NCI-H345 treated with DMSO at 0.1 percent for 48 hours (cell line): ENCODE data around the gene HILPDA.
"Not testable (repeated sequence)": the region's sequence is repeated elsewhere in the genome, so short reads cannot be mapped to it uniquely, and the experiment has no call there.

Experiments used
- DNase-seq: peaks from one replicate; lab custom pipeline; 2025; ENCODE audit not compliant: unreplicated experiment; lab: John Stamatoyannopoulos, UW

The HILPDA gene

DNA sequence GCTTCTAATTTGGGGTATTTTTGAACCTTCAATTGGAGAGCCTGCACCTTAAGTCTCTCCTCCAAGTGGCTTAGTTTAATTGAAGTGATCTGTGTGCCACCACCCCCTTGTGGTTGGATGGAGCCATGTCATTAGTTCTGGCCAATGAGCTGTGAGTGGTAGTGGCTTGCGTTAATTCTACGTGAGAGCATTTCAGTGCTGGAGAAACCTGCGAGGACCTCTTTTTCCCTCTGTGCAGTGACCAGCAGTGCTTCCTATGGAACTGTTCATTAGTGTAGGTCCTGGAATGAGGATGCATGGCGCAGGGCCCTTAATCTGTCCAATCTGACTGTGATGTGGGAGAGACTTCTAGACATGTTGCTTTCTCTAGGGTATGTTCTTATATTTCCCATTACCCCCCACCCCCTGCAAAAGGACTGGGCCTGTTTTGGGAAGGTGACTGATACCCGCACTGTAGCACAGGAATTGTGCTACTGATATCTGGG is 3.8 kb downstream of the HILPDA start:
- no peak for DNase-seq

DNA sequence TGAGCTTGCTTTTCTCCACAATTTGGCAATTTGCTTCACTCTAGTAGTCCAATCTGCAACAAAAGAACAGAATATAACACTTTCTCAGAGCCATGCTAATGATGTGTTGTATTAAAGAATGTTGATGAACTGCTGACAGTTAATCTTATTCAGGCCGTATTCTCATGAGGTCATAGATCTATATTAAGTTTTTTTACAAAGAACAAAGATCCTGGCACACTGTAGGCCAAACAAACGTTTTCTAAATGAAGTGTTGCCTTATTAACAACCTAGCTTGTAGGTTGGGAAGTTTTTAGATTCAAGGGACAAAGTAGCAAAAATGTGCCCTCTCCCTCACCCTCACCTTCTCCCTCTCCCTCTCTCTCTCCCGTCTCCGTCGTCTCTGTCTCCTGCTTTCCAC is 6.8 kb downstream of the HILPDA start:
- DNase-seq = no peak

DNA sequence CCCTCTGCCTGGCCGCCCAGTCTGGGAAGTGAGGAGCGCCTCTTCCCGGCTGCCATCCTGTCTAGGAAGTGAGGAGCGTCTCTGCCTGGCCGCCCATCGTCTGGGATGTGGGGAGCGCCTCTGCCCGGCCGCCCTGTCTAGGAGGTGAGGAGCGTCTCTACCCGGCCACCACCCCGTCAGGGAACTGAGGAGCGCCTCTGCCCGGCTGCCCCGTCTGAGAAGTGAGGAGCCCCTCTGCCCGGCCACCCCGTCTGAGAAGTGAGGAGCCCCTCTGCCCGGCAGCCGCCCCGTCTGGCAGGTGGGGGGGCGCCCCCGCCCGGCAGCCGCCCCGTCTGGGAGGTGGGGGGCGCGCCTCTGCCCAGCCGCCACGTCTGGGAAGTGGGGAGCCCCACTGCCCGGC is 7.7 kb downstream of the HILPDA start:
- not testable (repeated sequence) for DNase-seq

DNA sequence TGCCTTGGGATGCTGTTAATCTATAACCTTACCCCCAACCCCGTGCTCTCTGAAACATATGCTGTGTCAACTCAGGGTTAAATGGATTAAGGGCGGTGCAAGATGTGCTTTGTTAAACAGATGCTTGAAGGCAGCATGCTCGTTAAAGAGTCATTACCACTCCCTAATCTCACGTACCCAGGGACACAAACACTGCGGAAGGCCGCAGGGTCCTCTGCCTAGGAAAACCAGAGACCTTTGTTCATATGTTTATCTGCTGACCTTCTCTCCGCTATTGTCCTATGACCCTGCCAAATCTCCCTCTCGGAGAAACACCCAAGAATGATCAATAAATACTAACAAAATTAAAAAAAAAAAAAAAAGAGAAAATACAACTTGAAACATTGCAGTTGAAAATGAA is 8.3 kb downstream of the HILPDA start:
- DNase-seq = not testable (repeated sequence)

DNA sequence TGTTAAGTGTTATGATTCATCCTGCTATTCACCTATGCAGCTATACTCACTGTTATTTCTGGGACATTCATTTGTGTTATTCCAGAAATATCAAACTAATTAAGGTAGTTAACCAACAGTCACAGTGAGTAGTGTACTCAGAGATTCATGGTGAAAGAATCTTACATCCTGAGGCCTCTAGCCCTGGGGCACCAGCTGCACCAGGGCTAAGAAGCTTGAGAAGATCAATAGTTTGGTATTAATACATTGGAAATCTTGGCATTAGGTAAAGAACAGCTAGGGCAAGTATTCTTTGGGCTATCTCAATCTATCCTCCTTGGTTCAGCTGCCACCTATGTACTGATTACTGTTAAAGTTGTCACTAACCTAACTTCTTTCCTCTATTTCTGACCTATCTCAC is 11.2 kb downstream of the HILPDA start:
- not testable (repeated sequence) for DNase-seq

DNA sequence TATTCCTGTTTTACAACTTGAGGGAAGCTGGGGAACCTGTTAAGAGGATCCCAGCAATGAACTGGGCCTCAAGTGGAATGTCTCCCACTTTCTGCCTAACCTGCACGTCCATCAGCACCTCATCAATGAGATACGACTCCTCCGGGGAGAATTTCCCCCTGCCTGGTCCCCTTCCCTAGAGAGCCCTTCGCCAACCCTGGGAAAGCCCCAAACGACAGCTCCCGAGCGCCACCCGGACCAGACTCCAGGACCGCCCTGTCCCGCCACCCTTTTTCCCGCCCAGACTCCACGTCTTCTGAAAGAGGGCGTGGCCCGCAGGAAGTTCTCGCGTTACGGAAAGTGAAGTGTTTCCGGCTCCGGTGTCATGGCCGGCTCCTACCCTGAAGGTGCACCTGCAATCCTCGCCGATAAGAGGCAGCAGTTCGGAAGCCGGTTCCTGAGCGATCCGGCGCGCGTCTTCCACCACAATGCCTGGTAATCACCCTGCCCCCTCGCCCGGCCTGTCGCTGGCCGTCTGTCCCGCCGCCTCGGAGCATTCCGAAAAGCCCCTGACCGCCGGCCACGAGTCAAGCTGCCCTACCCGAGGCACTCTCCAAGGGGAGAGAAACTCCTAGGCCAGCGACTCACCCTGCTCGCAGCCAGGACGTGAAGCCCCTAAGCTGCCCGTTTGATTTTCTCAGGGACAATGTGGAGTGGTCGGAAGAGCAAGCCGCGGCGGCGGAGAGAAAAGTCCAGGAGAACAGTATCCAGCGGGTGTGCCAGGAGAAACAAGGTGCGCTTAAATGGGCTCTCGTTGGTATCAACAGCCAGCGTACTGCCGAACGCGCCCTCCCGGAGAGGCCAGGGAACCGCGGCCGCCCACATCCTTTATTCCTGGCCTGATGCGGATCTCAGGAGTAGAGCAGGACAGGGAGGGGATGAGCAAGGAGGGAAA is 21.0 kb downstream of the HILPDA start, which contains the start of gene METTL2B:
Gene METTL2B (plus strand): TSS at position 347 of the 934 bp plus-strand sequence. CDS start 18 bp downstream, at position 365.
- DNase-seq = peak; percentile 68

DNA sequence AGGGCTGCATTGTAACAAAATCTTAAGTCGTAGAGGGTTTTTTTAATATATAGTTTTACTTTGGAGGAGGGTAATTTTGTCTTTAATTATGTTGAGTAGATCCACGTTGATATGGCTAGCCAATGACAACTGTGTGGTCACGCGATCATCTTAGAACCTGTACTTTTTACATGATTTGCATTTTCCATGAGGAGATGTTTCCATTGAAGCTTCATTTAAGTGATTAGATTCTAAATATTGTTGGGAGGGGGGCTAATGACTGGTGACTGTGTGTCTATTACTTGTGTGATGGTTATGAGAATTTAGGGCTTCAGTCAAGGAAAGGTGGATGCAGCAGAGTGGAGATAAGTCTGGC is 21.6 kb downstream of the HILPDA start:
- DNase-seq = not testable (repeated sequence)

DNA sequence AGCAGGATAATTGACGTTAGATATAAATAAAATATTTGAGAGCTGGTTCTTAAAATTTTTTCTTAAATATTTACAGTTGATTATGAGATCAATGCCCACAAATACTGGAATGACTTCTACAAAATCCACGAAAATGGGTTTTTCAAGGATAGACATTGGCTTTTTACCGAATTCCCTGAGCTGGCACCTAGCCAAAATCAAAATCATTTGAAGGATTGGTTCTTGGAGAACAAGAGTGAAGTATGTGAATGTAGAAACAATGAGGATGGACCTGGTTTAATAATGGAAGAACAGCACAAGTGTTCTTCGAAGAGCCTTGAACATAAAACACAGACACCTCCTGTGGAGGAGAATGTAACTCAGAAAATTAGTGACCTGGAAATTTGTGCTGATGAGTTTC is 23.4 kb downstream of the HILPDA start:
- not testable (repeated sequence) for DNase-seq

DNA sequence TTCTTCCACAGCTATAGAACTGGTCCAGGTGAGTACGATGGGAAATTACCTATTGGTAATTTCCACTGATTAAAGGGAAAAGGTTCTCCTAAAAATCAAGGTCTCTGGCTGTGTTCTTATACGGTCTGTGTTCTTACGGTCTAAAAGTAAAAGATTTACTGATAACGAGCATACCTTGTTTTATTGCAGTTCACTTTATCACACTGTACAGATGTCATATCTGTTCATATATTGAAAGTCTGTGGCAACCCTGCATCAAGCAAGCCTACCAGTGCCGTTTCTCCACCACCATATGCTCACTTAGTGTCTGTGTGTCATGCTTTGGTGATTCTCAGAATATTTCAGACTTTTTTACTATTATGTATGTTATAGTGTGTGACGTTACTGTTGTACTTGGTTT is 32.5 kb downstream of the HILPDA start:
- not testable (repeated sequence) for DNase-seq

DNA sequence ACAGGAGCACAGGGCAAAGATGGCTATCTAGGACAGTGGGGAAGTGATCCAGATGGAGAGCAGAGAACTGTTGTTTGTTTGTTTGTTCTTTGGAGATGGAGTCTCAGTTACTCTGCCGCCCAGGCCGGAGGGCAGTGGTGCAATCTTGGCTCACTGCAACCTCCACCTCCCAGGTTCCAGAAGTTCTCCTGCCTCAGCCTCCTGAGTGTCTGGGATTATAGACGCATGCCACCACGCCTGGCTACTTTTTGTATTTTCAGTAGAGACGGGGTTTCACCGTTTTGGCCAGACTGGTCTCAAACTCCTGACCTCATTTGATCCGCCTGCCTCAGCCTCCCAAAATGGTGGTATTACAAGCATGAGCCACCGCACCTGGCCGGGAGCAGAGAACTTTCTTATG is 41.7 kb downstream of the HILPDA start:
- DNase-seq = no peak

DNA sequence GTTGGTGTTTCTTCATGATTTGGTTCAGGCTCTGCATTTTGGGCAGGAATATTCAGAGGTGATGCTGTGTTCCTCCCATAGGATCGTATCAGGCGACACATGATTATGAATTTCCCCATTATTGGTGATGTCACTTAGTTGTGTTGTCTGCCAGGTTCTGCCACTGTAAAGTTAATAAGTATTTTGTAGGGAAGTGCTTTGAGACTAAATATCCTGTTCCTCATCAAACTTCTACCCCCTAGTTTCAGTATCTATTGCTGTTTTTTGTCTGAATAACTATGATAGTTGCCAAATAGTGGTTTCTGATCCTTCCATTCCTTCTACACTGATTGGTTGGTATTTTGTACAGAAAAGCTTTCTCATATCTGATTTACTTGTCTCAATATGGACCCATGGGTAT is 49.7 kb downstream of the HILPDA start:
- not testable (repeated sequence) for DNase-seq

DNA sequence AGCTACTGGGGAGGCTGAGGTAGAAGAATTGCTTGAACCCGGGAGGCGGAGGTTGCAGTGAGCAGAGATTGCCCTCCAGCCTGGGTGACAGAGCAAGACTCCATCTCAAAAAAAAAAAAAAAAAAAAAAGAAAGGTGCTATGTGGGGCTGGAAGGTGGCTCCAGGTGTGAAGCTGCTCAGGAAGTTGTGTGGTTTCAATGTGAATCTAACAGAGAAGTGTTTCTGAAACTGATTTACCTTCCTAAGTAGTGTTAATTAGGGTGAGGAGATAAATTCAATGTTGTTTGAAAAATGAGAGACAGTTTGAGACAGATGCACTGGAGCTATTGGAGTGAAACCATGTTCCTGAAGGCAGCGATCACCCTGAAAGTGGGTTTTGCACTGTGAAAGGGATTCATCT is 51.1 kb downstream of the HILPDA start:
- not testable (repeated sequence) for DNase-seq

DNA sequence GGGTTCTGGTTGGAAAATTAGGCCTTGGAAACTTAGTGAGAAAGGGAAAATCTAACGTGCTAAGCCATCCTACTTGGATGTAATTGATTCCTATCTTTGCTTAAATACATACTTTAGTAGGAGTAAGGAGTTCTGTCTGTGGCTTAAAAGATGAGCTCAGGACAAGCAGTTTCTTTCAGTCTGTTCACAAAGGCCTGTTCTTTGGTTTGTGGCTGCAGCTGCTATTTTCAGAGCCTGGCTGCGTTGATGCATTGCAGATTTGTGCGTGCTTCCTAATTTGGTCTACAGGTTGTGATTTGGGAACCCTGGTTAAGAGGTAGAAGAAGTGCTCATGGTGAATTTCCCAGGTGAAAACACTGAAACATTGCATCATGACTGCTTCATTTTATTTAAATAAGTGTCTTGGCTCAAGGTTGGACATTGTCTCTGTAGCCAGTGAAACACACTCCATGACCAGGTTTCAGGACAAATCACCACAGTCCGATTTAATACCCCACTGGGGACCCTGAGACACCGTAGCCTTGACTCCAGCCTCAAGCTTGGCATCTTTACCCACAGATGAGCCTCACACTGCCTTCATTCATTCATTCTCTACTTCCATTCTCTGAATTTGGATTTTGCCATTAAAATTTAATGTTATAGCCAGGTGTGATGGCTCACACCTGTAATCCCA is 51.8 kb downstream of the HILPDA start:
- not testable (repeated sequence) for DNase-seq
